Activated CD8-positive, alpha-beta T cell treated with anti-CD3 and anti-CD28 coated beads for 36 hours (primary cell): ENCODE measurements around the gene PGA4. TPM values are rescaled to one million over a fixed set of nuclear protein-coding genes. Genes with fewer than 3 reads are reported as not detected.

Source experiments
- ATAC-seq: fragments of 200-7000 bp; cut with Tn5 transposase; one replicate; pipeline ENCODE4 v1.10.0; 2021; ENCODE audit warnings: mild to moderate bottlenecking, moderate library complexity
- CTCF ChIA-PET: fragments of 350-600 bp; sonication (Branson Sonifier 250); formaldehyde crosslinking; loops from one replicate; lab custom pipeline; 2021; ENCODE audit warnings: antibody characterized with exemption; lab: Charles Lee
- POLR2A ChIA-PET: fragments of 350-600 bp; sonication (Branson Sonifier 250); formaldehyde crosslinking; loops from one replicate; lab custom pipeline; 2021; ENCODE audit warnings: antibody characterized with exemption; lab: Charles Lee
- DNase-seq: peaks from one replicate; pipeline ENCODE4 v3.0.0-alpha.2; 2020
- H3K27ac Mint-ChIP-seq: one replicate; pipeline ENCODE4 v1.8.0; 2021; ENCODE audit warnings: mild to moderate bottlenecking, mixed read lengths
- H3K27me3 Mint-ChIP-seq: one replicate; pipeline ENCODE4 v1.8.0; 2021; ENCODE audit warnings: mixed read lengths
- H3K36me3 Mint-ChIP-seq: one replicate; pipeline ENCODE4 v1.8.0; 2021; ENCODE audit warnings: low read depth, mixed read lengths
- H3K4me1 Mint-ChIP-seq: one replicate; pipeline ENCODE4 v1.8.0; 2021; ENCODE audit warnings: low read depth, mixed read lengths
- H3K4me3 Mint-ChIP-seq: one replicate; pipeline ENCODE4 v1.8.0; 2021; ENCODE audit warnings: mild to moderate bottlenecking, moderate library complexity, mixed read lengths
- H3K9me3 Mint-ChIP-seq: one replicate; pipeline ENCODE4 v1.8.0; 2021; ENCODE audit warnings: mixed read lengths
- intact Hi-C: fragments of 100-400 bp; cut with micrococcal nuclease; formaldehyde crosslinking; loops from one replicate; pipeline ENCODE4 v1.10.0; 2022
- total RNA-seq, 2 experiments: library from RNA; stranded (reverse); gene quantifications; one replicate each; pipeline ENCODE4 v1.2.3, GENCODE V29; 2021
- TF ChIP-seq, protein P1 (sequence below): fragments of 200-600 bp; IDR thresholded peaks from one replicate; pipeline ENCODE4 v1.8.0; 2022; ENCODE audit warnings: antibody characterized with exemption, mild to moderate bottlenecking

The PGA4 gene
- total RNA-seq, 2 experiments from 2014 or later, result not detected

DNA sequence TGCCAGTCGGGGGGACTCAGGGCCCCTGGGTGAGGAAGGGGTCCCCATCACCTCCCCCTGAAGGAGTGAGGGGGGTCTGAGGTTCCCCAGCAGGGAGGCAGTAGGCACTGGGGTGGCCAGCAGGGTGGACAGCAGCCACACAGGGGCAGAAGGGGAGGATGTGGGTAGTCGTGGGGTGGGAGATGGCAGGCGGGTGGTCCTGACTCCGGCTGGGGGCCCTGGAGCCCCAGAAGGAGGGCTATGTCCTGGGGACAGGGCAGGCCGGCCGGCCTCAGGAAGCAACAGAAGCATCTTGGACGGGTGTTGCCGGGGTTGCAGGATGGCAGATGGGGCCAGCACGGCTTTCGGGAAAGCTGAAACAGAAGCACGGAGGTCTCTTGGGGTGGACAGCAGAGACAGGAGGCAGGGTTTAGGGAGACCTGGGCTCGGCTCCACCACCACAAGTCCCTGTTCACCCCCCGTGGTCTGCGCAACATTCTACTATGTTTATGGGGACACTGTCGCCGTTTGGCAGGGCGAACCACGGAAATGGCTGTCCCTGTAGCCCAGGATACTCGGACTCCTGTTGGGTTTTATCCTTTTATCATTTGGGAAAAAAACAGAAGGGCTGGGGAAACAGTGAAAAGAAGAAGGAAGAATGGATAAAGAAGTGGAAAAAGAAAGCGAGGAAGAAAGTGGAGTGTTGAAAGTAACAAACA, 58.9 kb downstream of the PGA4 start:
- POLR2A ChIA-PET, result interaction anchor here (0.6 to 4.6 kb wide), 3 partner anchors 13 to 333 kb away, joined by 3 to 23 read pairs (median 3); partner anchors contain the start of gene VWCE
- Mint-ChIP-seq H3K27ac (no peak overlapping the region), H3K9me3 (no peaks in the 10 kb centered on the region), H3K27me3 (no peaks in the 10 kb centered on the region), H3K4me3 (no peak overlapping the region), H3K4me1 (peaks cover 2% of the 10 kb centered on the region), H3K36me3 (peaks cover 54% of the 10 kb centered on the region)
- intact Hi-C loops, result no loop called here
- TF ChIP-seq, protein P1, sequence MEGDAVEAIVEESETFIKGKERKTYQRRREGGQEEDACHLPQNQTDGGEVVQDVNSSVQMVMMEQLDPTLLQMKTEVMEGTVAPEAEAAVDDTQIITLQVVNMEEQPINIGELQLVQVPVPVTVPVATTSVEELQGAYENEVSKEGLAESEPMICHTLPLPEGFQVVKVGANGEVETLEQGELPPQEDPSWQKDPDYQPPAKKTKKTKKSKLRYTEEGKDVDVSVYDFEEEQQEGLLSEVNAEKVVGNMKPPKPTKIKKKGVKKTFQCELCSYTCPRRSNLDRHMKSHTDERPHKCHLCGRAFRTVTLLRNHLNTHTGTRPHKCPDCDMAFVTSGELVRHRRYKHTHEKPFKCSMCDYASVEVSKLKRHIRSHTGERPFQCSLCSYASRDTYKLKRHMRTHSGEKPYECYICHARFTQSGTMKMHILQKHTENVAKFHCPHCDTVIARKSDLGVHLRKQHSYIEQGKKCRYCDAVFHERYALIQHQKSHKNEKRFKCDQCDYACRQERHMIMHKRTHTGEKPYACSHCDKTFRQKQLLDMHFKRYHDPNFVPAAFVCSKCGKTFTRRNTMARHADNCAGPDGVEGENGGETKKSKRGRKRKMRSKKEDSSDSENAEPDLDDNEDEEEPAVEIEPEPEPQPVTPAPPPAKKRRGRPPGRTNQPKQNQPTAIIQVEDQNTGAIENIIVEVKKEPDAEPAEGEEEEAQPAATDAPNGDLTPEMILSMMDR, result no peak
- DNase-seq (no peak), ATAC-seq (no peak)
- CTCF ChIA-PET, result interaction anchor here (1.3 to 1.5 kb wide), 2 partner anchors 13 to 27 kb away, joined by 5 read pairs; no protein-coding TSS in a partner anchor

Other genes with a start within 250 kb of the PGA4 start
- 100 to 1,000 TPM; 214 to 215 TPM for gene CD5, start 119.9 kb upstream of the PGA4 start, total RNA-seq
- gene VPS37C, start 60.9 kb upstream of the PGA4 start, total RNA-seq, result 1 to 10 TPM; 6.6 to 7.2 TPM
- not detected for gene PGA3, start 18.8 kb upstream of the PGA4 start, total RNA-seq
- not detected for gene PGA5, start 18.8 kb downstream of the PGA4 start, total RNA-seq
- gene VWCE, start 73.0 kb downstream of the PGA4 start, total RNA-seq, result 10 to 100 TPM; 23.3 to 25.8 TPM
- gene DDB1, start 110.8 kb downstream of the PGA4 start, total RNA-seq, result 100 to 1,000 TPM; 269 to 270 TPM
- gene TKFC, start 110.9 kb downstream of the PGA4 start, total RNA-seq, result 10 to 100 TPM; 79.1 to 86.3 TPM
- 10 to 100 TPM; 32.4 to 33.5 TPM for gene CYB561A3, start 139.5 kb downstream of the PGA4 start, total RNA-seq
- 10 to 100 TPM; 38.6 to 47.0 TPM for gene TMEM138, start 140.0 kb downstream of the PGA4 start, total RNA-seq
- 1 to 10 TPM; 8.6 to 9.3 TPM for gene TMEM216, start 170.2 kb downstream of the PGA4 start, total RNA-seq
- 100 to 1,000 TPM in 1 of 2 experiments, 10 to 100 TPM in 1; 98.5 to 105 TPM for gene CPSF7, start 207.6 kb downstream of the PGA4 start, total RNA-seq
- 10 to 100 TPM; 33.6 to 35.3 TPM for gene SDHAF2, start 207.8 kb downstream of the PGA4 start, total RNA-seq